SJSA1 (cell line): ENCODE measurements around the gene CAPRIN1. TPM values are rescaled to one million over a fixed set of nuclear protein-coding genes. Genes with fewer than 3 reads are reported as not detected.

ENCODE experiments used
- DNase-seq, 2 experiments: peaks; one replicate each; pipeline ENCODE4 v3.0.0-alpha.2; 2015 to 2020; ENCODE audit warnings: low spot score in 2 of 2, low read depth in 1 of 2
- H3K27ac ChIP-seq: fragments of 250-450 bp; sonication (Bioruptor Pico); 2 replicates; pipeline ENCODE4 v1.5.1; 2020; ENCODE audit warnings: mild to moderate bottlenecking, moderate library complexity
- H3K27me3 ChIP-seq: fragments of 250-450 bp; sonication (Bioruptor Pico); replicated peaks from 2 replicates; pipeline ENCODE4 v1.5.1; 2020; ENCODE audit warnings: mild to moderate bottlenecking, moderate library complexity
- H3K36me3 ChIP-seq: fragments of 250-450 bp; sonication (Bioruptor Pico); 2 replicates; pipeline ENCODE4 v1.5.1; 2020; ENCODE audit warnings: mild to moderate bottlenecking
- H3K4me1 ChIP-seq: fragments of 250-450 bp; sonication (Bioruptor Pico); replicated peaks from 2 replicates; pipeline ENCODE4 v1.6.1; 2021; ENCODE audit warnings: mild to moderate bottlenecking
- H3K4me3 ChIP-seq: fragments of 250-450 bp; sonication (Bioruptor Pico); 2 replicates; pipeline ENCODE4 v1.5.1; 2020; ENCODE audit warnings: mild to moderate bottlenecking
- H3K9me3 ChIP-seq: fragments of 250-450 bp; sonication (Bioruptor Pico); replicated peaks from 2 replicates; pipeline ENCODE4 v1.5.1; 2020; ENCODE audit warnings: mild to moderate bottlenecking
- total RNA-seq: library from RNA; depleted of rRNA; stranded (reverse); fragments of >200 nt; shearing (Covaris generic); gene quantifications from 2 replicates; pipeline ENCODE4 v1.2.3, GENCODE V29; 2014

Gene CAPRIN1
- total RNA-seq, 1 experiment from 2014 or later = 193 TPM

- Histone ChIP-seq H3K4me3 (no peak overlapping the region), H3K4me1 (no peaks in the 10 kb centered on the region), H3K27ac (no peak overlapping the region), H3K36me3 (peaks cover 93% of the 10 kb centered on the region), H3K27me3 (no peaks in the 10 kb centered on the region), H3K9me3 (no peaks in the 10 kb centered on the region)
- no peak for DNase-seq
These were observed 75.7 kb downstream of the CAPRIN1 start for GRCh38 chr11:34126959-34127848.

- Histone ChIP-seq H3K27ac (no peak overlapping the region), H3K9me3 (no peaks in the 10 kb centered on the region), H3K4me3 (no peak overlapping the region), H3K4me1 (no peaks in the 10 kb centered on the region), H3K27me3 (no peaks in the 10 kb centered on the region), H3K36me3 (peaks cover 92% of the 10 kb centered on the region)
- DNase-seq = no peak
These were observed 77.3 kb downstream of the CAPRIN1 start for GRCh38 chr11:34128824-34129223.

- H3K36me3 ChIP-seq = peaks cover 88% of the 10 kb centered on the region
- no peak for DNase-seq
These were observed 80.9 kb downstream of the CAPRIN1 start for GRCh38 chr11:34132261-34132965.

GRCh38 chr11:34134765-34135164 is 83.2 kb downstream of the CAPRIN1 start:
- Histone ChIP-seq H3K4me3 (no peak overlapping the region), H3K27me3 (no peaks in the 10 kb centered on the region), H3K27ac (no peak overlapping the region), H3K4me1 (no peaks in the 10 kb centered on the region), H3K9me3 (no peaks in the 10 kb centered on the region), H3K36me3 (peaks cover 90% of the 10 kb centered on the region)
- DNase-seq = no peak

More at GRCh38 chr11:34132261-34132965, 80.9 kb downstream of the CAPRIN1 start:
- Histone ChIP-seq H3K4me3 (no peak overlapping the region), H3K4me1 (no peaks in the 10 kb centered on the region), H3K27me3 (no peaks in the 10 kb centered on the region), H3K27ac (no peak overlapping the region), H3K9me3 (no peaks in the 10 kb centered on the region)

GRCh38 chr11:34135439-34135838 is 83.9 kb downstream of the CAPRIN1 start:
- Histone ChIP-seq H3K27me3 (no peaks in the 10 kb centered on the region), H3K9me3 (no peaks in the 10 kb centered on the region), H3K36me3 (peaks cover 89% of the 10 kb centered on the region), H3K4me3 (no peak overlapping the region), H3K27ac (no peak overlapping the region), H3K4me1 (no peaks in the 10 kb centered on the region)
- no peak for DNase-seq

GRCh38 chr11:34136420-34136819 is 84.9 kb downstream of the CAPRIN1 start:
- H3K27me3 ChIP-seq = no peaks in the 10 kb centered on the region
- no peaks in the 10 kb centered on the region for H3K9me3 ChIP-seq
- no peak overlapping the region for H3K4me3 ChIP-seq
- no peaks in the 10 kb centered on the region for H3K4me1 ChIP-seq
- DNase-seq = no peak
- peaks cover 89% of the 10 kb centered on the region for H3K36me3 ChIP-seq
- H3K27ac ChIP-seq = no peak overlapping the region

- H3K27me3 ChIP-seq = no peaks in the 10 kb centered on the region
- H3K4me3 ChIP-seq = no peak overlapping the region
- H3K36me3 ChIP-seq = peaks cover 94% of the 10 kb centered on the region
- H3K4me1 ChIP-seq = no peaks in the 10 kb centered on the region
- DNase-seq = no peak
- H3K27ac ChIP-seq = no peak overlapping the region
- H3K9me3 ChIP-seq = no peaks in the 10 kb centered on the region
These were observed 87.8 kb downstream of the CAPRIN1 start for GRCh38 chr11:34139346-34139745.

GRCh38 chr11:34140149-34140548 is 88.6 kb downstream of the CAPRIN1 start:
- Histone ChIP-seq H3K27me3 (no peaks in the 10 kb centered on the region), H3K4me3 (no peak overlapping the region), H3K36me3 (peaks cover 96% of the 10 kb centered on the region), H3K9me3 (no peaks in the 10 kb centered on the region), H3K27ac (no peak overlapping the region), H3K4me1 (no peaks in the 10 kb centered on the region)
- DNase-seq = no peak

GRCh38 chr11:34143048-34143447 is 91.5 kb downstream of the CAPRIN1 start:
- Histone ChIP-seq H3K9me3 (no peaks in the 10 kb centered on the region), H3K4me1 (no peaks in the 10 kb centered on the region), H3K4me3 (no peak overlapping the region), H3K36me3 (peaks cover 97% of the 10 kb centered on the region), H3K27me3 (no peaks in the 10 kb centered on the region), H3K27ac (no peak overlapping the region)
- DNase-seq = no peak

- Histone ChIP-seq H3K9me3 (no peaks in the 10 kb centered on the region), H3K4me1 (no peaks in the 10 kb centered on the region), H3K36me3 (peaks cover 98% of the 10 kb centered on the region), H3K27ac (no peak overlapping the region), H3K27me3 (no peaks in the 10 kb centered on the region), H3K4me3 (no peak overlapping the region)
- DNase-seq = no peak
These were observed 93.5 kb downstream of the CAPRIN1 start for GRCh38 chr11:34145073-34145472.

GRCh38 chr11:34145847-34146381 is 94.4 kb downstream of the CAPRIN1 start:
- no peak for DNase-seq
- Histone ChIP-seq H3K27ac (no peak overlapping the region), H3K36me3 (peaks cover 94% of the 10 kb centered on the region), H3K27me3 (no peaks in the 10 kb centered on the region), H3K4me1 (no peaks in the 10 kb centered on the region), H3K4me3 (no peak overlapping the region), H3K9me3 (no peaks in the 10 kb centered on the region)

GRCh38 chr11:34146411-34146810 is 94.9 kb downstream of the CAPRIN1 start:
- Histone ChIP-seq H3K4me3 (no peak overlapping the region), H3K9me3 (no peaks in the 10 kb centered on the region), H3K27ac (no peak overlapping the region), H3K27me3 (no peaks in the 10 kb centered on the region), H3K36me3 (peaks cover 89% of the 10 kb centered on the region), H3K4me1 (no peaks in the 10 kb centered on the region)
- no peak for DNase-seq

- H3K4me3 ChIP-seq = no peak overlapping the region
- no peak for DNase-seq
- no peaks in the 10 kb centered on the region for H3K27me3 ChIP-seq
- no peaks in the 10 kb centered on the region for H3K9me3 ChIP-seq
- H3K4me1 ChIP-seq = no peaks in the 10 kb centered on the region
- H3K36me3 ChIP-seq = peaks cover 84% of the 10 kb centered on the region
- no peak overlapping the region for H3K27ac ChIP-seq
These were observed 95.3 kb downstream of the CAPRIN1 start for GRCh38 chr11:34146866-34147265.

GRCh38 chr11:34147581-34147980 is 96.0 kb downstream of the CAPRIN1 start:
- H3K27ac ChIP-seq = no peak overlapping the region
- no peaks in the 10 kb centered on the region for H3K4me1 ChIP-seq
- H3K36me3 ChIP-seq = peaks cover 77% of the 10 kb centered on the region
- no peaks in the 10 kb centered on the region for H3K9me3 ChIP-seq
- H3K27me3 ChIP-seq = no peaks in the 10 kb centered on the region
- no peak for DNase-seq
- no peak overlapping the region for H3K4me3 ChIP-seq
